HuH-7.5 (cell line): ENCODE measurements around the gene LYPD1.

Source experiments
- DNase-seq: peaks from one replicate; pipeline ENCODE4 v3.0.0; 2011; ENCODE audit warnings: low spot score

The LYPD1 gene

DNA sequence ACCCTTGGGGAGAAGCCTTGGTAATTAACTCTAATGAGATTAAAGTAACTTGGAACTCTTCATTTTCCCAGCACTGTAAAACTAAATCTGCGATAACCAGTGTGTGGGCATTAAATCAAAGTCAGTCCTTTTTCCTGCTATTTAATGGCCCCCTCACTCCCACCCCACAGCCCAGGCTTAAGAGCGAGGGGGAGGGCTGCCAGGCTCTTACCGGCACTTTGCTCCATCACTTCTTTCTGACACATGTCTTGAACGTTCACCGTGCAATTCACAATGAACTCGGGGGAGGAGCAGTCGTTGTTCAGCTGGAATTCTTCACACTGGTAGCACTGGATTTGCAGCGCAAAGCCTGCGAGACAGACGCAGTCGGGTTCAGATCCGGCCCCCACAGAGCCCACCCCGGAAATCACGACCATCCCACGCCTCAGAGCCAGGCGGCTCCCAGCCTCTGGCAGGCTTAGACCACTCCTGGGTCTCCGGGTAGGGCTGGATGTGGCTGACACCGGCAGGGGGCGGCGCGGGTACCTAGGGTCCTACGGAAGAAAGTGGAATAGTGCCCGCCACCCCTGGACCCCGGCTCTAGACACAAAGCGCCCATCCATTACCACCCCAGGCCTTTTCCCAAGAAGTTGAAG is 1.7 kb downstream of the LYPD1 start:
- peak; percentile 50 for DNase-seq

GRCh38 chr2:132667706-132668105 is 2.3 kb downstream of the LYPD1 start:
- DNase-seq: no peak

GRCh38 chr2:132665401-132666140 is 4.4 kb downstream of the LYPD1 start:
- no peak for DNase-seq

GRCh38 chr2:132664096-132664495 is 5.9 kb downstream of the LYPD1 start:
- no peak for DNase-seq

GRCh38 chr2:132662732-132663131 is 7.3 kb downstream of the LYPD1 start:
- no peak for DNase-seq

- no peak for DNase-seq
Observed at GRCh38 chr2:132659331-132659730, 10.7 kb downstream of the LYPD1 start.

- DNase-seq: no peak
Observed at GRCh38 chr2:132656266-132656975, 13.6 kb downstream of the LYPD1 start.

DNA sequence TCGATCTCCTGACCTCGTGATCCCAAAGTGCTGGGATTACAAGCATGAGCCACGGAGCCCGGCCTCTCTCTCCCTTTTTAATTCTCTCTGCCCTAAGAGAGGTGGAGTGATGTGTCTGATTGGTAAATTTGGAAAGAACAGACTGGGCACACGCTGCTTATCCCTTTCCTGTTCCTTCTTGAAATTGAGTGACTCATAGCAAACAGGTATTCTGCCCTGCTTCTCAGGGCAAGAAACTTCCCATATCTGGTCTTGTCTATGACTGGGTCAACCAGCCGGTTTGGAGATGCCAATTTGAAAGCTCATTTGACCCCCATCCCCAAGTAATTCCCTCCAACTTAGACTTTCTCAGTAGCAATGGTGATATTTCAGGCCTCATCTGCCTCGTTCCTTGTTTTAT is 15.0 kb downstream of the LYPD1 start:
- DNase-seq: no peak

- no peak for DNase-seq
Observed at GRCh38 chr2:132654335-132654734, 15.7 kb downstream of the LYPD1 start.

- no peak for DNase-seq
Observed at GRCh38 chr2:132652474-132652873, 17.5 kb downstream of the LYPD1 start.

DNA sequence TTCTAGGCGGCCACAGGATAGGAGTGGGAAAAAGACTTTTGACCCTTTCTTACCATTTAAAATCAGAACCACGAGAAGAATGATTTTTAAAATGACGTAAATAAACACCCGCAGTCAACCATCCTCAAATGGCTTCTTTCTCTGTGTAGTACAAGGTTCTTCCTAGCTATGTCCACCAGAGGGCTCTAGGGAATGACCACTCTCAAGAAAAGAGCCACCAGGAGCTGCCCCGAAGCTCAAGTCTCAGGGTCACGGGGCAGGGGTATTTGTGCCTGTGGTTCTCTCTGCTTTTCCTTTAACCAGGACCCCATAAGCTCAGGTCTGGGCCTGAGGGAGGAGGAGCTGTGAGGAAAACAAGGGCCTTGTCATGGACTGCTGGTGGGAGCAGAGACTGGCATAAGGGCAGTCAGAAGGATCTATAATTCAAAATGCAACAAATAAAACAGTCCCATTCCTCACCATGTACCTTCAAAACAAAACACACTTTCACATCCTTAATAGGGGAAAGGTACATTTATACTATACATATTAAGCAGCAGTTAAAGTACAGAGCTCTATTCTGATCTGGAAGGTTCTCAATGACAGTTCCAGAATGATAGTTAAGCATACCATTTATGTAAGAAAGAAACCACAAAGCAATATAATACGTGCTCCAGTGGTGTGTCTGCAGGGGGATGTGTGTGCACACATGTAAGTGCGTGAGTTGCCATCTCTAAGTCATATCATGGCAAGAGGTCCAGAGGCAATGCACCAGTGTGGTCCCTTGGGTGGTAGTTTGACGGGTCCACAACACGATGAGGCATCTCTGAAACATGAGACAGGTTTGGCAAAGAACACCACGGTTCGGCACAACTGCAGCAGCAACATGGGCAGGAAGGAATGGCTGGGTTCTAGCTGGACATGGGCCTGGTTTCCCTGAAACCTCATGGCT is 18.6 kb downstream of the LYPD1 start:
- DNase-seq: peak; percentile 57

- no peak for DNase-seq
Observed at GRCh38 chr2:132646540-132647108, 23.4 kb downstream of the LYPD1 start.

DNA sequence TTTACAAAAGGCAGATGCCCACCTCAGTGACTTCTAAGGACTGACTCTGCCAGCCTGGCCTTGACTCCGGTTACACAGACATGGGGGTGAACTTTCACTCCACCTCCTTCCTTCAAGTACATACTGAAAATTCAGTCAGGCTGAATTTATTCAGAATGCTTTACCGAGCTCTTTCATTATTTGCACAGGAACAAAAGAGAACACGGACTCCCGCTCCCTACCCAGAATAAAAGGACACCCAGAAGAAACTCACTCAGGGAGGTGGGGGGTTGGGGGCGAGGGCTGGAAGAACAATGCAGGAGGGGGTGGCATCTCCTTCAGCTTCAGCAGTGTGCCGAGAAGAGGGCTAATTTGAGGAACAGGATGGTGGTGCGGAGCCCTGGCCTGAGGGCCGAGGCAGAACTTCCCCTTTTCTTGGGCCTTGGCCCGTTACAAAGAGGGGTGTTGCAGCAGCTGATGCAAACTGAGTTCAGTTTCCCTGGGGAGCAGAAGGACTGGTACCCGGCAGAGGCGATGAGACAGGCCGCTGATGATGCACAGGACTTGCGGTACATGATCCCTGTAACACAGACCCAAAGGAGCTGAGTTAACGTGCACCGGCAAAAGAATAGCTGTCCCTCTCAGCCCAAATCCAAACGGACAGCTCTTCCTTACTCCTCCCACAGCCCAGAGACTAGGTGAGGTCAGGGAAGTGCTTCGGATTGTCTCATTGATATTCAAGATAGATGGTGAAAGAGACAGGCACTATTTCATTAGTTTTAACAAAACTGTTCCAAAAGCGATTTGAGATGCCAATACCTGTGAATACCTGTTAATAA is 24.1 kb downstream of the LYPD1 start:
- DNase-seq: no peak

- no peak for DNase-seq
Observed at GRCh38 chr2:132645176-132645575, 24.8 kb downstream of the LYPD1 start.

GRCh38 chr2:132642415-132642814 is 27.6 kb downstream of the LYPD1 start:
- DNase-seq: peak; percentile 33

GRCh38 chr2:132641819-132642218 is 28.2 kb downstream of the LYPD1 start:
- no peak for DNase-seq

- no peak for DNase-seq
Observed at GRCh38 chr2:132640116-132640515, 29.9 kb downstream of the LYPD1 start.

- DNase-seq: no peak
Observed at GRCh38 chr2:132638313-132639040, 31.5 kb downstream of the LYPD1 start.

DNA sequence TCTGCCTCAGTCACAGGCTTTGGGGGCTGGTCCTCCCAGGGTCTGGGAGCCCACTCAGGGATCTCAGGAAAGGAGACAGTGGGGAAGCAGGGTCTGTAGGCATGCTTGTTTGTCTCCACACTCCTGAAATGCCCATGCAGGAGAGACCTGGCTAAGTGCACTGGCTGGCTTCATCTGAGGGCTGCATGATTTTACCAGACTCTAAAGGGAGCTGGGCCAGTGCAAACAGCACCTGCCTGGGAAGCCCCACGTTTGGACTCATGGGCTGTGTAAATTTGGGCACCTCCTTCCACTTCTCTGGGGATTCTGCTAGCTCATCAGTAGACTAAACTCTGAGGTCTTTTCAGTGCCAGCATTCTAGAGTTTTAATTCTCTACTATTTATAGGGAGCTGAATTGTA is 33.7 kb downstream of the LYPD1 start:
- DNase-seq: no peak

DNA sequence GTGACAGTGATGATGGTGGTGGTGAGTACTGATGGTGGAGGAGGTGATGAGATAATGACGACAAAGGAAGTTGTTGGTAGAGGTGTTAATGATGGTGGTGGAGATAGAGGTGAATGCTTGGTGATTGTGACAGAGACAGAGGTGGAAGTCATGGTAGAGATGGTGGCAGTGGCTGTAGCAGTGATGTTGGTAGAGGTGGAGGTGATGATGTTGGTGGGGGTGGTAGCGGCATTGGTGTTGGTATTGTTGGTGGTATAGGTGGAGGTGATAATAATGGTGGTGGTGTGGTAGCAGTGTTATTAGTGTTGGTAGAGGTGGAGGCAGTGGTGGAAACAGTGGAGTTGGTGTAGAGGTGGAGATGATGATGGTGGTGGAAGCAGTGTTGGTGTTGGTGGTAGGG is 36.4 kb downstream of the LYPD1 start:
- DNase-seq: no peak
